HL-60 (cell line): Measurements from ENCODE around the gene CNOT9.
"Not testable (repeated sequence)": the region's sequence is repeated elsewhere in the genome, so short reads cannot be mapped to it uniquely, and the experiment has no call there.

ENCODE experiments used
- DNase-seq, 2 experiments: peaks; one replicate each; pipeline ENCODE4 v3.0.0-alpha.2; 2010 to 2020; ENCODE audit warnings: low read depth in 1 of 2, low spot score in 1 of 2
- H3K27ac ChIP-seq: fragments of 250-450 bp; sonication (Bioruptor Pico); replicated peaks from 2 replicates; pipeline ENCODE4 v1.5.1; 2020; ENCODE audit warnings: mild to moderate bottlenecking, moderate library complexity
- H3K27me3 ChIP-seq: fragments of 250-450 bp; sonication (Bioruptor Pico); 2 replicates; pipeline ENCODE4 v1.5.1; 2021; ENCODE audit warnings: mild to moderate bottlenecking, moderate library complexity; ENCODE audit not compliant: insufficient read depth, poor library complexity, severe bottlenecking
- H3K4me3 ChIP-seq: replicated peaks from 2 replicates; pipeline ENCODE4 v1.5.1; 2011; ENCODE audit warnings: mild to moderate bottlenecking, control low read depth, low read length; ENCODE audit not compliant: insufficient read depth
- CTCF ChIP-seq: IDR thresholded peaks from one replicate; pipeline ENCODE4 v1.5.1; 2011; ENCODE audit warnings: low read length, control low read depth, inconsistent platforms; ENCODE audit not compliant: insufficient read depth
- GABPA ChIP-seq: IDR thresholded peaks from 2 replicates; pipeline ENCODE4 v1.6.1; 2012; ENCODE audit warnings: low read depth
- POLR2AphosphoS5 ChIP-seq: IDR thresholded peaks from 2 replicates; pipeline ENCODE4 v1.6.1; 2012; ENCODE audit warnings: low read depth
- REST ChIP-seq: IDR thresholded peaks from 2 replicates; pipeline ENCODE4 v1.6.1; 2012; ENCODE audit warnings: low read depth; ENCODE audit not compliant: insufficient replicate concordance
- SPI1 ChIP-seq: IDR thresholded peaks from 2 replicates; pipeline ENCODE4 v1.6.1; 2012; ENCODE audit warnings: low read depth, mild to moderate bottlenecking, borderline replicate concordance

The CNOT9 gene

DNA sequence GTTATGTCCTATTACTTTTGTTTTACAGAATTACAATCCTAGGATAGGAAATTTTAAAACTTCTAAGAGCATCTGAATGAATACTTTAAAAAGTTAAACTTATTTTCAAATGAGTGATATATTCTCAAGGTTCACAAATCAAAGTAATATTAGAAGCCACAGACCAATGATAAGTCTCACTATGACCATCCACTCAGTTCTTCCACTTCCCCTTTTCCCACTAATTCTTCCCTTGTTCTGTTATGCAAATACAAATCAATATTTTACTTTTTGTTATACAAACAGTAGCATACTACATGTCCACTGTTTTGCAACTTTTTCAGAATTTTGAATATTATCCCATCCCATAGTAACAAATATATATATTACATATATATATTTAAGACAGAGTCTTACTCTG lies 20.7 kb upstream of the CNOT9 start:
- H3K27ac ChIP-seq = no peak overlapping the region
- H3K27me3 ChIP-seq = no peaks in the 10 kb centered on the region
- no peak overlapping the region for H3K4me3 ChIP-seq
- DNase-seq = no peak
- TF ChIP-seq POLR2AphosphoS5 (no peak), GABPA (no peak), SPI1 (peak; percentile 80), REST (no peak)

- H3K27me3 ChIP-seq, H3K4me3 ChIP-seq, H3K27ac ChIP-seq, DNase-seq: not testable (repeated sequence)
- peak; percentile 74 for TF ChIP-seq REST
Observed at GRCh38 chr2:218554225-218554624, 14.4 kb upstream of the CNOT9 start.

DNA sequence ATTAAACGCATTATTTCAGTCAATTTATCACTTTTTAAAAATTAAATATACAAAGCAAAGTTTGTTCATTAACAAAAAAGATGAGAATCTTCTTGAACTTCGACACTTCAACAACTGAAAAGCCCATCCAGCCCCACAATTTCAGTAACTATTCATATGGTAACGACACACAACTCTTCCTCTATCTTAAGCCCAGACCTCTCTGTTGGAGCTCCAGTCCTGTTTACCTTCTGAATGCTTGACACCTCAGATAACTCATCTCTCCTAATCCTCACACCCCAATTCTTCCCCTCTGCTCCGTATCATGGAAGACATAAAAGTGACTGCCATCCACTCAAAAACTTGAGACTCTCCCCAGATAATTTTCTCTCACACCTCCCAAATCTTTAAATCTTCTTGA lies 13.1 kb upstream of the CNOT9 start:
- no peak for TF ChIP-seq SPI1
- no peak for DNase-seq
- H3K27me3 ChIP-seq = no peaks in the 10 kb centered on the region
- no peak overlapping the region for H3K4me3 ChIP-seq
- H3K27ac ChIP-seq = no peak overlapping the region

- TF ChIP-seq REST (no peak), CTCF (no peak), SPI1 (no peak), POLR2AphosphoS5 (no peak)
- H3K4me3 ChIP-seq = no peak overlapping the region
- no peaks in the 10 kb centered on the region for H3K27me3 ChIP-seq
- DNase-seq = no peak
- H3K27ac ChIP-seq = no peak overlapping the region
Observed at GRCh38 chr2:218557941-218558340, 10.7 kb upstream of the CNOT9 start.

DNA sequence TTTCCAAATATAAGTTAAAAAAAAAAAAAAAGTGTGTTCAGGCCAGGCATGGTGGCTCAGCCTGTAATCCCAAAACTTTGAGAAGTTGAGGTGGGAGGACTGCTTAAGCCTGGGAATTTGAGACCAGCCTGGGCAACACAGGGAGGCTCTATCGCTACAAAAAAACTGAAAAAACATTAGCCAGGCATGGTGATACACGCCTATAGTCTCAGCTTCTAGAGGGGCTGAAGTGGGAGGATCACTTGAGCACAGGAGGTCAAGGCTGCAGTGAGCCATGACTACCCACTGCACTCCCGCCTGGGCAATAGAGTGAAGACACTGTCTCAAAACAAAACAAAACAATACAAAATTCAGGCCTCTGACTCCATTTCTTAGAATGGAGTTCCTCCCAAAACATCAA lies 9.7 kb upstream of the CNOT9 start:
- no peak for DNase-seq
- TF ChIP-seq REST (no peak), SPI1 (no peak), CTCF (no peak), GABPA (no peak), POLR2AphosphoS5 (no peak)
- H3K4me3 ChIP-seq = no peak overlapping the region
- no peak overlapping the region for H3K27ac ChIP-seq
- no peaks in the 10 kb centered on the region for H3K27me3 ChIP-seq
